SK-N-SH treated with all-trans-retinoic acid at 6 μM for 48 hours (cell line): ENCODE measurements around the gene STYXL1.

Experiments
- CREB5 ChIP-seq: fragments of 250-450 bp; sonication (Bioruptor Pico); IDR thresholded peaks from 2 replicates; pipeline ENCODE4 v1.5.1; 2020; ENCODE audit warnings: low read depth, mild to moderate bottlenecking, moderate library complexity
- TOX ChIP-seq: fragments of 250-450 bp; sonication (Bioruptor Pico); IDR thresholded peaks from 2 replicates; pipeline ENCODE4 v1.8.0; 2021; ENCODE audit warnings: mild to moderate bottlenecking, moderate library complexity, borderline replicate concordance

- no peak for TF ChIP-seq CREB5 (CRISPR knock-in tag)
- TF ChIP-seq TOX (CRISPR knock-in tag), result no peak
These were observed 42.2 kb upstream of the STYXL1 start for GRCh38 chr7:76089865-76090475.
